HCT116 (cell line): ENCODE measurements around the gene SELENOW.

ENCODE experiments used
- EZH2 ChIP-seq: fragments of 200-600 bp; sonication (generic); IDR thresholded peaks from 2 replicates; pipeline ENCODE4 v1.6.1; 2017; ENCODE audit warnings: antibody characterized with exemption, mixed run types
- POLR2A ChIP-seq: IDR thresholded peaks from 2 replicates; pipeline ENCODE4 v1.7.0; 2011; ENCODE audit warnings: borderline replicate concordance; ENCODE audit not compliant: insufficient read depth, insufficient read length; ENCODE audit errors: extremely low read depth

DNA sequence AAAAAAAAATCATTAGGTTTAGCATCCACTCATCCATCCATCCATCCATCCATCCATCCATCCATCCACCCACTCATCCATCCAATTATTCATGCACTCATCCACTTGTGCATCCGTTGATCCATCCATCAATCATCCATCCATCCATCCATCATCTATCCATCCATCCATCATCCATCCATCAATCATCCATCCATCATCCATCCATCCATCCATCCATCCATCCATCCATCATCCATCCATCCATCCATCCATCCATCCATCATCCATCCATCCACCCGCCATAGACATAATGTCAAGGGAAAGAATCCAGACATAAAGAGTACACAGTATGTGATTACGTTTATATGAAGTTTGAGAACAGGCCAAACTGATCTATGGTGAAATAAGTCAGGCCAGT lies 9.0 kb upstream of the SELENOW start:
- TF ChIP-seq EZH2 (no peak), POLR2A (no peak)
